GM04504 (cell line): ENCODE measurements around the gene TLL2.

Experiments used
- DNase-seq: peaks from one replicate; pipeline ENCODE4 v3.0.0-alpha.2; 2012; ENCODE audit warnings: low read depth

TLL2 gene

GRCh38 chr10:96420228-96421009 lies 93.3 kb downstream of the TLL2 start:
- no peak for DNase-seq

GRCh38 chr10:96419351-96419750 lies 94.4 kb downstream of the TLL2 start:
- DNase-seq = no peak

- no peak for DNase-seq
These were observed 95.1 kb downstream of the TLL2 start for GRCh38 chr10:96418582-96418981.

- no peak for DNase-seq
These were observed 96.3 kb downstream of the TLL2 start for GRCh38 chr10:96417441-96417840.

- no peak for DNase-seq
These were observed 97.1 kb downstream of the TLL2 start for GRCh38 chr10:96416643-96417042.

GRCh38 chr10:96415891-96416554 lies 97.7 kb downstream of the TLL2 start:
- DNase-seq = no peak

- DNase-seq = no peak
These were observed 98.4 kb downstream of the TLL2 start for GRCh38 chr10:96415150-96415890.

- no peak for DNase-seq
These were observed 99.4 kb downstream of the TLL2 start for GRCh38 chr10:96414303-96414702.

- no peak for DNase-seq
These were observed 100.5 kb downstream of the TLL2 start for GRCh38 chr10:96413151-96413787.

GRCh38 chr10:96411716-96412320 lies 101.9 kb downstream of the TLL2 start:
- no peak for DNase-seq

GRCh38 chr10:96410296-96410695 lies 103.4 kb downstream of the TLL2 start:
- DNase-seq = no peak

- DNase-seq = no peak
These were observed 105.5 kb downstream of the TLL2 start for GRCh38 chr10:96408201-96408600.

- DNase-seq = no peak
These were observed 106.1 kb downstream of the TLL2 start for GRCh38 chr10:96407560-96408069.

GRCh38 chr10:96406091-96406490 lies 107.6 kb downstream of the TLL2 start:
- DNase-seq = no peak

- DNase-seq = no peak
These were observed 111.1 kb downstream of the TLL2 start for GRCh38 chr10:96402417-96403305.

GRCh38 chr10:96401036-96401435 lies 112.7 kb downstream of the TLL2 start:
- DNase-seq = no peak

- no peak for DNase-seq
These were observed 113.3 kb downstream of the TLL2 start for GRCh38 chr10:96400465-96400864.

- no peak for DNase-seq
These were observed 115.8 kb downstream of the TLL2 start for GRCh38 chr10:96397902-96398301.

- peak; percentile 31 for DNase-seq
These were observed 117.5 kb downstream of the TLL2 start for GRCh38 chr10:96395931-96396877.

GRCh38 chr10:96390460-96390864 lies 123.3 kb downstream of the TLL2 start:
- DNase-seq = no peak
